Measurements from ENCODE around the gene TANC2. TPM values are rescaled to one million over a fixed set of nuclear protein-coding genes. Genes with fewer than 3 reads are reported as not detected.
"Not testable (repeated sequence)": the region's sequence is repeated elsewhere in the genome, so short reads cannot be mapped to it uniquely, and the experiment has no call there.

TANC2 gene
- total and polyA plus RNA-seq, 2 donors from 2014 or later = 3.2 to 73.9 TPM

GRCh38 chr17:62975206-62975605 is 9.2 kb downstream of the TANC2 start:
- H3K4me3 ChIP-seq (ENCODE audit: low read length in 3 of 3) = no peak overlapping the region
- DNase-seq (no peak), FAIRE-seq (no peak)
- no peak overlapping the region for H3K27ac ChIP-seq (ENCODE audit: low read depth in 2 of 2, low read length in 2 of 2)
- H3K9me3 ChIP-seq (ENCODE audit: control insufficient read depth in 2 of 3, insufficient read depth in 1 of 3, low read length in 3 of 3) = no peaks in the 10 kb centered on the region
- no peaks in the 10 kb centered on the region for H3K27me3 ChIP-seq (ENCODE audit: control insufficient read depth, insufficient read depth, low read length)
- intact Hi-C loops (cut with DNase I) = no loop called here
- no peak overlapping the region for H3K9ac ChIP-seq (ENCODE audit: low read length in 3 of 3)
- no peaks in the 10 kb centered on the region for H3K36me3 ChIP-seq (ENCODE audit: control insufficient read depth in 2 of 3, insufficient read depth in 3 of 3, low read length in 3 of 3)
- no peaks in the 10 kb centered on the region for H3K4me1 ChIP-seq (ENCODE audit: control insufficient read depth in 2 of 3, insufficient read depth in 2 of 3, low read depth in 1 of 3, low read length in 3 of 3)
- no peak for TF ChIP-seq CTCF (IDR thresholded peaks at IDR 0.05; ENCODE audit: borderline replicate concordance, extremely low read depth, insufficient read depth)

GRCh38 chr17:62976643-62977231 is 10.7 kb downstream of the TANC2 start:
- H3K4me1 ChIP-seq (ENCODE audit: control insufficient read depth in 2 of 3, insufficient read depth in 2 of 3, low read depth in 1 of 3, low read length in 3 of 3); intact Hi-C loops (cut with DNase I); H3K9ac ChIP-seq (ENCODE audit: low read length in 3 of 3); H3K27ac ChIP-seq (ENCODE audit: low read depth in 2 of 2, low read length in 2 of 2); FAIRE-seq; H3K36me3 ChIP-seq (ENCODE audit: control insufficient read depth in 2 of 3, insufficient read depth in 3 of 3, low read length in 3 of 3); H3K4me3 ChIP-seq (ENCODE audit: low read length in 3 of 3); DNase-seq; H3K27me3 ChIP-seq (ENCODE audit: control insufficient read depth, insufficient read depth, low read length); H3K9me3 ChIP-seq (ENCODE audit: control insufficient read depth in 2 of 3, insufficient read depth in 1 of 3, low read length in 3 of 3): not testable (repeated sequence)

GRCh38 chr17:62980842-62981241 is 14.8 kb downstream of the TANC2 start:
- no peaks in the 10 kb centered on the region for H3K4me1 ChIP-seq (ENCODE audit: control insufficient read depth in 2 of 3, insufficient read depth in 2 of 3, low read depth in 1 of 3, low read length in 3 of 3)
- no peak overlapping the region for H3K27ac ChIP-seq (ENCODE audit: low read depth in 2 of 2, low read length in 2 of 2)
- intact Hi-C loops (cut with DNase I) = no loop called here
- no peak for FAIRE-seq
- no peaks in the 10 kb centered on the region for H3K36me3 ChIP-seq (ENCODE audit: control insufficient read depth in 2 of 3, insufficient read depth in 3 of 3, low read length in 3 of 3)
- no peak overlapping the region for H3K9ac ChIP-seq (ENCODE audit: low read length in 3 of 3)
- H3K9me3 ChIP-seq (ENCODE audit: control insufficient read depth in 2 of 3, insufficient read depth in 1 of 3, low read length in 3 of 3) = peaks cover 0 to 10% (median 0%) of the 10 kb centered on the region in 3 donors
- no peak for DNase-seq
- no peak for TF ChIP-seq CTCF (IDR thresholded peaks at IDR 0.05; ENCODE audit: borderline replicate concordance, extremely low read depth, insufficient read depth)
- H3K27me3 ChIP-seq (ENCODE audit: control insufficient read depth, insufficient read depth, low read length) = no peaks in the 10 kb centered on the region
- H3K4me3 ChIP-seq (ENCODE audit: low read length in 3 of 3) = no peak overlapping the region

GRCh38 chr17:62981933-62982332 is 15.9 kb downstream of the TANC2 start:
- Histone ChIP-seq H3K27ac (ENCODE audit: low read depth in 2 of 2, low read length in 2 of 2) (no peak overlapping the region), H3K4me3 (ENCODE audit: low read length in 3 of 3) (no peak overlapping the region), H3K27me3 (ENCODE audit: control insufficient read depth, insufficient read depth, low read length) (no peaks in the 10 kb centered on the region), H3K36me3 (ENCODE audit: control insufficient read depth in 2 of 3, insufficient read depth in 3 of 3, low read length in 3 of 3) (no peaks in the 10 kb centered on the region), H3K9me3 (ENCODE audit: control insufficient read depth in 2 of 3, insufficient read depth in 1 of 3, low read length in 3 of 3) (peaks cover 0 to 10% (median 0%) of the 10 kb centered on the region in 3 donors), H3K9ac (ENCODE audit: low read length in 3 of 3) (no peak overlapping the region), H3K4me1 (ENCODE audit: control insufficient read depth in 2 of 3, insufficient read depth in 2 of 3, low read depth in 1 of 3, low read length in 3 of 3) (no peaks in the 10 kb centered on the region)
- no peak for TF ChIP-seq CTCF (IDR thresholded peaks at IDR 0.05; ENCODE audit: borderline replicate concordance, extremely low read depth, insufficient read depth)
- FAIRE-seq = no peak
- intact Hi-C loops (cut with DNase I) = no loop called here
- DNase-seq = no peak
